ENCODE results near the gene AARSD1.
"Not testable (repeated sequence)": the region's sequence is repeated elsewhere in the genome, so short reads cannot be mapped to it uniquely, and the experiment has no call there.

Gene AARSD1

GRCh38 chr17:42964161-42964932 lies at the start of gene AARSD1:
Gene AARSD1 (minus strand): TSS chr17:42964454. CDS start chr17:42964440, 14 bp downstream.
- DNase-seq (ENCODE audit: low read depth, low spot score) = peak; percentile 78

- DNase-seq (ENCODE audit: low read depth, low spot score) = no peak
These were observed 49.0 kb upstream of the AARSD1 start for GRCh38 chr17:43013296-43013695.

GRCh38 chr17:43011728-43012472 lies 47.6 kb upstream of the AARSD1 start:
- DNase-seq (ENCODE audit: low read depth, low spot score) = no peak

GRCh38 chr17:43010667-43011308 lies 46.5 kb upstream of the AARSD1 start:
- DNase-seq (ENCODE audit: low read depth, low spot score) = no peak

- DNase-seq (ENCODE audit: low read depth, low spot score) = peak; percentile 76
These were observed 42.6 kb upstream of the AARSD1 start, which contains the start of gene IFI35 for GRCh38 chr17:43006639-43007551. Gene IFI35 (plus strand): TSS chr17:43006784. CDS start chr17:43006948, 164 bp downstream.

- no peak for DNase-seq (ENCODE audit: low read depth, low spot score)
These were observed 39.4 kb upstream of the AARSD1 start for GRCh38 chr17:43003542-43004172.

- DNase-seq (ENCODE audit: low read depth, low spot score) = not testable (repeated sequence)
These were observed 36.6 kb upstream of the AARSD1 start for GRCh38 chr17:43000894-43001293.

GRCh38 chr17:42999003-42999525 lies 34.8 kb upstream of the AARSD1 start:
- no peak for DNase-seq (ENCODE audit: low read depth, low spot score)

- peak; percentile 94 for DNase-seq (ENCODE audit: low read depth, low spot score)
These were observed 34.0 kb upstream of the AARSD1 start, which contains the start of gene RPL27 for GRCh38 chr17:42997984-42998938. Gene RPL27 (plus strand): TSS chr17:42998419. CDS start chr17:42998751, 332 bp downstream.

- no peak for DNase-seq (ENCODE audit: low read depth, low spot score)
These were observed 33.2 kb upstream of the AARSD1 start for GRCh38 chr17:42997390-42997983.

GRCh38 chr17:42993913-42994312 lies 29.7 kb upstream of the AARSD1 start:
- DNase-seq (ENCODE audit: low read depth, low spot score) = not testable (repeated sequence)

- no peak for DNase-seq (ENCODE audit: low read depth, low spot score)
These were observed 28.6 kb upstream of the AARSD1 start for GRCh38 chr17:42992872-42993271.

- no peak for DNase-seq (ENCODE audit: low read depth, low spot score)
These were observed 27.2 kb upstream of the AARSD1 start for GRCh38 chr17:42991471-42991870.

- no peak for DNase-seq (ENCODE audit: low read depth, low spot score)
These were observed 25.7 kb upstream of the AARSD1 start for GRCh38 chr17:42989726-42990652.

- DNase-seq (ENCODE audit: low read depth, low spot score) = no peak
These were observed 24.9 kb upstream of the AARSD1 start for GRCh38 chr17:42989141-42989540.

- no peak for DNase-seq (ENCODE audit: low read depth, low spot score)
These were observed 21.0 kb upstream of the AARSD1 start for GRCh38 chr17:42985225-42985624.

- DNase-seq (ENCODE audit: low read depth, low spot score) = no peak
These were observed 18.0 kb upstream of the AARSD1 start for GRCh38 chr17:42982266-42982665.

Data from activated naive CD8-positive, alpha-beta T cell treated with anti-CD3 and anti-CD28 coated beads, Interleukin-2, amount 50 U/mL, for 16 hours (primary cell).